ENCODE measurements around the gene VIPR1. TPM values are rescaled to one million over a fixed set of nuclear protein-coding genes. Genes with fewer than 3 reads are reported as not detected.
"Not testable (repeated sequence)": the region's sequence is repeated elsewhere in the genome, so short reads cannot be mapped to it uniquely, and the experiment has no call there.

Gene VIPR1
- polyA plus RNA-seq, 3 donors from 2014 or later, result 0.30 to 1.8 (median 0.60) TPM

DNA sequence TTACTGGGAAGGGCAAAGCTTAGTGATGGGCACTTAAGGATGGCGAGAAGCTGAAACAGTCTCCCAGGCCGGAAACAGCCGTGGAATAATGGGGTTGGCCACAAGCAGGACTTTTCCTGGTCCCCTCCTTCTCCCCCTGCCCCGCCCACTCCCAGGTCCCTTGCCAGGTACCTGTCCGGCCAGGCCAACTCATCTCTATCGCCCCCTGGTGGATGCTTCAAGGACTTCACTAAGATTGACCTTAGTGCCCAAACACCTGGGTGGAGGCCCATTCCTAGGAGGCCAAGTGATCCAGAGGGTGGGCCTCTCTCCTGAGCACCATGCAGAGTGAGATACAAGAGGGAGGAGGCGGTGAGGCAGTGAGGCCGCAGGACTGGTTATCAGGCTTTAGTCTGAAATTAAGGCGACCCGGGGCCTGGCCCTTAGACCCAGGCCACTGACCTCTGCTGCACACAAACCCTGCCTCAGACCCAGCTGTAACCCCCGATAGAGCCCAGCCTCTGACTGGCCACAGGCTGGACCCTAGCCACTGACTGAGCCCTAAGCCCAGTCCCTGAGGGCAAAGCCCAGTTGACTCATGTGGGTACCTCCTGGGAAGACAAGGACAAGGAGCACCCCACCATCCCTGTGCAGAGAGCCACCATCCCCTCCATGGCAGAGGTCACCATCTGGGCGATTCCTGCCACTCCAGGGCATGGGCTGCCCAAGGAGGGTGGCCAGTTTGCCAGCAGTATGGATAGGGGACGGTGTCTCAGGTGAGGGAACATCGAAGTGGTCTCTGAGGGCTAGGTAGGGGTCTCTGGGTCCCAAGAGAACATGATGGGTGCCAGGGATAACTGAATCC is 37.6 kb downstream of the VIPR1 start:
- H3K36me3 Mint-ChIP-seq, result no peaks in the 10 kb centered on the region
- no peaks in the 10 kb centered on the region for H3K9me3 Mint-ChIP-seq
- no peaks in the 10 kb centered on the region for H3K4me1 Mint-ChIP-seq
- H3K27ac Mint-ChIP-seq, result no peak overlapping the region
- H3K27me3 Mint-ChIP-seq (ENCODE audit: low read depth in 3 of 3), result peaks cover 0 to 2% (median 1%) of the 10 kb centered on the region in 3 donors
- no peak overlapping the region for H3K4me3 Mint-ChIP-seq
- peak; percentile 40 to 44 (median 43) for DNase-seq

DNA sequence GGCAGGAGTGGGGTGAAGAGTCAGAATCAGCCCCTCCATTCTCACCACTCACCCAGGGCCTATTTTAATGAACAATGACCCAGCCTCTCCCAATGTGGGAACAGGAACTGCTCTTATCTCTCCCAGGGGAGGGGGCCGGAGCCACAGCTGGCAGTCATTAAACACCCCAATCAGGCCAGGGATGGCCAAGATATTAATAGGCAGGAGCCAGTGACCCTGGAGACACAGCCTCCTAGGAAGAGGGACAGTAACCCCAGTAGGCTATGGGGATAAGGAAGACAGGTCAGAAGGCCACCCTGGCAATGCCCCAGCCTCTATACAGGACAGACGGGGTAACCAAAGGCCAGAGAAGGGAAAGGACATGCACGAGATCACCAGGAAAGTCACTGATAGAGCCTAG is 38.6 kb downstream of the VIPR1 start:
- peaks cover 0 to 2% (median 1%) of the 10 kb centered on the region in 3 donors for H3K27me3 Mint-ChIP-seq (ENCODE audit: low read depth in 3 of 3)
- no peak for DNase-seq
- H3K4me3 Mint-ChIP-seq, result no peak overlapping the region
- no peaks in the 10 kb centered on the region for H3K36me3 Mint-ChIP-seq
- no peaks in the 10 kb centered on the region for H3K4me1 Mint-ChIP-seq
- H3K27ac Mint-ChIP-seq, result no peak overlapping the region
- no peaks in the 10 kb centered on the region for H3K9me3 Mint-ChIP-seq

DNA sequence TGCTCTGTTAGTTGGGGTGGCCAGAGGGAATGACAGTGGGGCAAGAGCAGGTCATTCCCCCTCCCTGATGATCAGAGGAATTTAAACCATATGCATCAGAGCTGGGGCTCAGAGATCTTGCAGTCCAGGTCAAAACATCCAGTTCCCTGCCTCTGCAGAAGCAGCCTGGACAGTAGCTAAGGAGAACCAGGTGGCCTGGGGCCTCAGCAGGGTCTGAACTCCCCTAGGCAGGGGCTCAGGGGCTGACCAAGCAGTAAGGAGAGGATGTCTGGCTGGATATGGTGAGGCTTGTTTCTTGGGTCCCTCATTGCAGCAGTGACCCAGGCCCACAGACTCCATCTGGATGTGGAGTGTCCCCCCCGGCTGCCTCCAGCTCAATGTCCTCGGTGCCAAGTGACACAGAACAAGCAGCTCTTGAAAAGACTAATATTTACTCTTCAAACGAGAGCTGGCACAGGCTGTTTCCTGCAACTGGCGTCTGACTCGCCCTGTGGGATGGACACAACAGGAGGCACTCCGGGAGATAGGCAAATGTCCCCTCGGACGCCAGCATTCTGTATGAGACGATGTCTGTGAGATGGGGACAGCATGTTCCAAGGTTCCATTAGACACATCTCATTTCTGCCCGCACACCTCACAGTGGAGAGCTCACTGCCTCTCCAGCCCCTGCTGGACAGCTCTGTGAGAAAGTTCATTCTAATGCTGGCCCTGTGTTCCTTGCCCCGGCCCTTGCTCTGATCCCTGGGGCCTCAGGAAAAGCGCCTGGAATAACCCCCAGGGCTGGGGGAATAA is 42.2 kb downstream of the VIPR1 start:
- H3K27ac Mint-ChIP-seq, result no peak overlapping the region
- no peak overlapping the region for H3K4me3 Mint-ChIP-seq
- H3K27me3 Mint-ChIP-seq (ENCODE audit: low read depth in 3 of 3), result peaks cover 0 to 1% (median 0%) of the 10 kb centered on the region in 3 donors
- H3K36me3 Mint-ChIP-seq, result peaks cover 3 to 5% (median 4%) of the 10 kb centered on the region in 3 donors
- H3K9me3 Mint-ChIP-seq, result no peaks in the 10 kb centered on the region
- DNase-seq, result no peak
- no peaks in the 10 kb centered on the region for H3K4me1 Mint-ChIP-seq

DNA sequence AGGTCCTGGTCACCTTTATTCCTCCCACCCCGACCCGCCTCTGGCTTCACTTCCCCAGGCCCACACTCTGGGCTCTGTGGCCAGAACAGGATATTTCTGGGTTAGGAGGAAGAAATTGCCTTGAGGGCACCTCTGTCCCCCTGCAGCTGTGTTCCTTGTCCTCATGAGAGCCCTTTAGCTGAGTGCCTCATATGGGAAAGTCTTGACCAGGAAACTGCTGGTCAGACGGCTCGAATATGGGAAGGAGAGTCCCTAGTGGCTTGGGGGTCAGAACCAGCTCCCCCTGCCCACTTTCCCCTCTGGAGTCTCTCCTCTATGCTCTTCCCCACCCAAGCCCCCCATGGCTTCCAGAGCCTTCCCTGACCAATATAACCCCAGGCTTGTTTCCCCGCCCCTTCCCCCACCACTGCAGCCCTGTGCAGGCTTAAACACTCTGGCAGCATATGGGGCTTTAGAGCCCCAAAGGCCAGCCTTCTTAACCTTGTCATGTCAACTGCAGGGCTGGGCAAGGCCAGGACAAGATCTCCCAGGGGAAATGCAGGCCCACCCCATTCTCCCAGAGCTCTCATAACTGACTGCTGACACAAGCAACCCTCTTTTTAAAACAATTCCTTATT is 42.9 kb downstream of the VIPR1 start:
- Mint-ChIP-seq H3K4me1 (no peaks in the 10 kb centered on the region), H3K9me3 (no peaks in the 10 kb centered on the region), H3K27me3 (ENCODE audit: low read depth in 3 of 3) (peaks cover 0 to 1% (median 0%) of the 10 kb centered on the region in 3 donors), H3K36me3 (peaks cover 4 to 8% (median 4%) of the 10 kb centered on the region in 3 donors), H3K4me3 (no peak overlapping the region), H3K27ac (no peak overlapping the region)
- DNase-seq, result no peak

DNA sequence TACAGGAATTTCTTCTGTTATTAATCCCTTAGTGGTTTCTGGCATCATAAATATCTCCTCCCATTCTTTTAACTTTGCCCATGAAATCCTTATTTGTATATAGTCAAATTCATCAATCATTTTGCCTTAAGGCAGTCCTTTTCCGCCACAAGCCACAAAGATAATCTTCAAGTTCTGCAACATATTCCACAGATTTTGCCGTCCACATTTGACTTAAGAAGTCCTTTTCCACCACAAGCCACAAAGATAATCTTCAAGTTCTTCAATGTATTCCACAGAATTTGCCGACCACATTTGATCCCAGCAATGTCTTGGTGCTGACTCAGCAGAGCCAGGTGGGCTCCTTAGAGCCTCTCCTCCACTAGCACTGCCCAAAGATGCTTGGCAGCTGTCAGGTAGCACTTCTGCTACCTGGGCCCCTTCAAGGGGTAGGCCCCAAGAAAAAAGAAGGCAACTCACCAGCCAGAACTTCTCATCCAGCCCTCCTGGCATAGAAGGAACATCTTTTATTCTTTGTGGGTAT is 44.3 kb downstream of the VIPR1 start:
- no peak overlapping the region for H3K27ac Mint-ChIP-seq
- no peaks in the 10 kb centered on the region for H3K9me3 Mint-ChIP-seq
- H3K27me3 Mint-ChIP-seq (ENCODE audit: low read depth in 3 of 3), result peaks cover 0 to under 1% (median 0%) of the 10 kb centered on the region in 3 donors
- no peaks in the 10 kb centered on the region for H3K4me1 Mint-ChIP-seq
- H3K36me3 Mint-ChIP-seq, result peaks cover 4 to 10% (median 4%) of the 10 kb centered on the region in 3 donors
- no peak for DNase-seq
- H3K4me3 Mint-ChIP-seq, result no peak overlapping the region

DNA sequence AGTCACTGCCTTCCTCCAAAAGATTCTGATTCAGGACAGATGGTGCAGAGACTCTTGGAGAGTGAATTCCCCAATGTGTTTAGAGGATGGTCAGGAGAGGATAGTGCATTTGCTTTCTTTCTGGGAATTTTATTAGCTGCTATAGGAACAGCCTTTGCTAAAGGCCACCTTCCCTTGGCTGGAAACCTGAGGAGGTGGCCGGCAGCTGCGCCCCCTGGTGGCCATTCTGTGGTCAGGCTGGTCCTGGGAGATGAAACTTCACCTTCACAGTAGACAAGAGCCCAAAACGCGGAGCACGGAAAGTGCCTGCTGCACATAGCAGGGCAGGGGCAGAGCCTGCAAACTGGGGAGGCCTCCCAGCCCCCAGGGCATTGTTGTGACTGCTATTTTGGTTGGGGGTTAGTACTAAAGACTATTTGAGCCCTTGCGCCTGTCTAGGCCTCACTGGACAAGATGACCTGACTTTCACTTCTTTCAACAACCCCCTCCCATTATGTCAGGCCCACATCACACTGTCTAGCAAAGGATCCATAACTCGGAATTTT is 45.0 kb downstream of the VIPR1 start:
- no peaks in the 10 kb centered on the region for H3K4me1 Mint-ChIP-seq
- H3K36me3 Mint-ChIP-seq, result peaks cover 4 to 11% (median 4%) of the 10 kb centered on the region in 3 donors
- peak; percentile 38 to 44 (median 41) for DNase-seq
- no peaks in the 10 kb centered on the region for H3K9me3 Mint-ChIP-seq
- H3K27ac Mint-ChIP-seq, result no peak overlapping the region
- H3K27me3 Mint-ChIP-seq (ENCODE audit: low read depth in 3 of 3), result peaks cover 0 to 2% (median 0%) of the 10 kb centered on the region in 3 donors
- no peak overlapping the region for H3K4me3 Mint-ChIP-seq

DNA sequence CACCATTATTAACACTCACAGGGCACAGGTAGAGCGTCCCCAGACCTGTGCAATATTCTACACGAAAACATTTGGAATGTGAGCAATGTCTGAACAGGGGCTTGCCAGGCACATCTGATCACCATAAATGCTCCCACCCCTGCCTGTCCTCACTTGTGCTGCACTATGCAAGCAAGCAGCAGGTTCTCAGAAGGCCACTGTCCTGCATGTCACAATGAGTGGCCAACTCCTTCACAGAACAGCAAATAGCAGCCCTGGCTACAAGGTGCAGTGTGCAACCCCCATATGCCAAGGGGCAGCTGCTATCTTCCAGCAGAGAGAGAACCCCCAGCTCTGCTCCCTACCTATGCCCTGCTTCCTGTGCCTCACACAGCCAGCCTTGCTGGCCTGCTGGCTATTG is 46.7 kb downstream of the VIPR1 start:
- H3K36me3 Mint-ChIP-seq, result peaks cover 9 to 26% (median 13%) of the 10 kb centered on the region in 3 donors
- peaks cover 0 to 2% (median 0%) of the 10 kb centered on the region in 3 donors for H3K27me3 Mint-ChIP-seq (ENCODE audit: low read depth in 3 of 3)
- H3K9me3 Mint-ChIP-seq, result no peaks in the 10 kb centered on the region
- peak overlapping the region in 1 of 6 donors; percentile 50 for H3K27ac Mint-ChIP-seq
- no peak for DNase-seq
- no peaks in the 10 kb centered on the region for H3K4me1 Mint-ChIP-seq
- H3K4me3 Mint-ChIP-seq, result no peak overlapping the region

DNA sequence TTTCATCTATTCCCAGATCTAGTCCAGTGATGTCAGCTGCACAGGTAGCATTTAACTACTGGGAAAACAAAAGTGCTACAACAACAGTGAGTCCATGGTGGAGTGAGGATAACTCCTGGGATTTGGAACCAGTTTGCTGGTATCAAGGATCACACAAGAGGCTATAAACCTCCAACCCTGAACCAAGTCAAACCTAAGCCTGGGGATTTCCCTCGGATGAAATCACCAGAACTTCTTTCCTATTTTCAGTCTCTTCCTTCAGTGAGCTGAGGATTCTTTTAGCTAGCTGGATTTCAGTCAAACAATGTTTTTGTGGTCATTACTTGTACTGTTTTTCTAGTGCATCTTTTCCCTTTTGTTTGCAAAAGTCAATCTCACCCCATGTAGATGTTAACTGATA is 47.8 kb downstream of the VIPR1 start:
- DNase-seq, result no peak
- H3K27ac Mint-ChIP-seq, result no peak overlapping the region
- peaks cover 12 to 32% (median 18%) of the 10 kb centered on the region in 3 donors for H3K36me3 Mint-ChIP-seq
- H3K9me3 Mint-ChIP-seq, result no peaks in the 10 kb centered on the region
- no peak overlapping the region for H3K4me3 Mint-ChIP-seq
- peaks cover 0 to 2% (median 0%) of the 10 kb centered on the region in 3 donors for H3K27me3 Mint-ChIP-seq (ENCODE audit: low read depth in 3 of 3)
- no peaks in the 10 kb centered on the region for H3K4me1 Mint-ChIP-seq

DNA sequence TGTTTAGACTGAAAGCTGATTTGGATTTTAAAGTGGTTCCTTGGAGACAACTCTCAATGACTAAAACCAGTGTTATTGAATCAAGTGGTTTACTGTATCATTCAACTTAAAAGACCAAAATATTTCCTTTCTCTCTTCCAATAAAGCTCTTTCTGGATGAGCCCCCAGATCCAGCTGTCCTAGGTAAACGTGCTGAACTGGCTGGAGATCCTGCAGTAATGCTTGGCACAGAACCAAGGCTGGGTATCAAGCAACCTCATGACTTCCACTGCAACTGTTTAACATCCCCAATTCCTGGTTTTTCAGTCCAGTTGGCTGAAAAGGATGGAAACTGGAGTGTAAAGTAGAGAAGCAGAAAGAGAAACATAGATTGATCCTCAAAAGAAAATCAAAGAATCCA is 50.4 kb downstream of the VIPR1 start:
- no peak for DNase-seq
- Mint-ChIP-seq H3K27ac (no peak overlapping the region), H3K9me3 (no peaks in the 10 kb centered on the region), H3K4me3 (no peak overlapping the region), H3K27me3 (ENCODE audit: low read depth in 3 of 3) (peaks cover 0 to 2% (median 0%) of the 10 kb centered on the region in 3 donors), H3K4me1 (peaks cover 15% of the 10 kb centered on the region in 2 donors), H3K36me3 (peaks cover 27 to 53% (median 28%) of the 10 kb centered on the region in 3 donors)

DNA sequence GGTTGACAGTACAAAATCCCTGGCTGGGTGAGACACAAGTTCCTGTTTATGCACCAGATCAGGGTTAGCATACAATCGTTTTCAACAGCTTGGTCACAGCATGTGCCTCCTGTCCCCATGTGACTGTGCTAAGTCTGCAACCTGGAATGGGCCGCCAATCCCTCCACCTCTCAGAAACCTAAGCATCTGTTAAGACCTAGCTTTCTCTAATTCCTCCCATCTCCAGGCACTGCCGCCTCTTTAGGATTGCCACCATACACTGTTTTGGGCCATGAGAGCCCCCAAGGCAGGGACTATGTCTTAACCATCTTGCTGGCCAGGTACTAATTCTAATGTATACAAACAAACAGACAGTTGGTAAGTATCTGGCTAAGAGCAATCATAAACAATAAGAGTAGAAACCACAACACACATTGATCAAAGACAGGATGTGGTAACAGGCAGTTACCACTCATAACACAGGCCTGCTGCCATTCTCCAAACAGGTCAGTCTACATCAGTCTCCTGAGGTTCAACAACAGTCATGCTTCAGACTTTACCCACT is 53.7 kb downstream of the VIPR1 start:
- Mint-ChIP-seq H3K4me1 (peaks cover 15% of the 10 kb centered on the region in 2 donors), H3K9me3 (no peaks in the 10 kb centered on the region), H3K27ac (peak overlapping the region in 5 of 6 donors; percentile 6 to 92 (median 71)), H3K4me3 (peak overlapping the region in 2 of 5 donors; percentile 25 to 29), H3K27me3 (ENCODE audit: low read depth in 3 of 3) (peaks cover 0 to 2% (median 0%) of the 10 kb centered on the region in 3 donors), H3K36me3 (peaks cover 26 to 54% (median 33%) of the 10 kb centered on the region in 3 donors)
- DNase-seq, result peak in 2 of 3 donors; percentile 21 to 25

DNA sequence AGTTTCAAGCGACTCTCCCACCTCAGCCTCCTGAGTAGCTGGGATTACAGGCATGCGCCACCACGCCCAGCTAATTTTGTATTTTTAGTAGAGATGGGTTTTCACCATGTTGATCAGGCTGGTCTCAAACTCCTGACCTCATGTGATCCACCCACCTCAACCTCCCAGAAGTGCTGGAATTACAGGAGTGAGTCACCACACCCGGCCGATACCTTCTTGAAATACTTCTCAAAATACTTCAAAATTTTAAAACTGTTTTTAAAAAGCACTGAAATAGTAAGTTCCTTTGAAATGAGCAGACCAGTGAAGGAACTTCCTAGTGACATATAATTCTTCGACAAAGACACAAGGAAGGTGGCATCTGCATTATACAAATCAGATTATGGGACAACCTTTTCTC is 54.4 kb downstream of the VIPR1 start:
- not testable (repeated sequence) for DNase-seq; H3K9me3 Mint-ChIP-seq; H3K4me3 Mint-ChIP-seq; H3K27me3 Mint-ChIP-seq (ENCODE audit: low read depth in 3 of 3)
- H3K27ac Mint-ChIP-seq, result peak overlapping the region in 4 of 6 donors; percentile 6 to 82 (median 42)
- peaks cover 26 to 54% (median 37%) of the 10 kb centered on the region in 3 donors for H3K36me3 Mint-ChIP-seq
- peaks cover 15% of the 10 kb centered on the region in 2 donors for H3K4me1 Mint-ChIP-seq

DNA sequence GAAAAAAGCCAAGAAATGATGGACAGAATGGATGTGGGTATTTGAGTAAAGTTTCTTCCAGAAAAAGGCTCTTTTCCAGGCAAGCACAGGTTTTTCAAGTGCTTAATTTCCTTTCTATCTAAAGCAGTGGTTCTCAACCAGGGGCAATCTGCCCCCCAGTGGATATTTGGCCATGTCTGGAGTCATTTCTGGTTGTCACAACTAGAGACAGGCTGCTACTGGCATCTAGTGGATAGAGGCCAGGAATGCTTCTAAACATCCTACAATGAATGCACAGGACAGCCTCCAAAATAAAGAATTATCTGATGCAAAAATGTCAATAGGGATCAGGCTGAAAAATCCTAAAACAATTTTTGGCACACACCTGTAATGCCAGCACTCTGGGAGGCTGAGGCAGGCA is 55.4 kb downstream of the VIPR1 start:
- H3K9me3 Mint-ChIP-seq, result no peaks in the 10 kb centered on the region
- DNase-seq, result no peak

More for the DNA sequence above, 55.4 kb downstream of the VIPR1 start:
- Mint-ChIP-seq H3K27ac (no peak overlapping the region), H3K4me3 (no peak overlapping the region), H3K4me1 (peaks cover 15% of the 10 kb centered on the region in 2 donors), H3K36me3 (peaks cover 29 to 55% (median 37%) of the 10 kb centered on the region in 3 donors), H3K27me3 (ENCODE audit: low read depth in 3 of 3) (no peaks in the 10 kb centered on the region)
